Keratinocyte (primary cell): ENCODE data around the gene PRSS33. TPM values are rescaled to one million over a fixed set of nuclear protein-coding genes. Genes with fewer than 3 reads are reported as not detected.

Source experiments
- DNase-seq: peaks from one replicate; pipeline ENCODE4 v3.0.0-alpha.2; 2011; ENCODE audit warnings: low read depth, missing footprints, low spot score
- FAIRE-seq: peaks from 2 replicates; lab custom pipeline; 2011; peaks lifted over from hg19 to GRCh38; lab: Jason Lieb, UNC
- H2AFZ ChIP-seq: 2 replicates; pipeline ENCODE4 v1.6.0; 2012; ENCODE audit warnings: low read length, control low read depth, inconsistent platforms; ENCODE audit not compliant: control insufficient read depth
- H3K27ac ChIP-seq: 2 replicates; pipeline ENCODE4 v1.5.1; 2011; ENCODE audit warnings: low read length; ENCODE audit not compliant: control insufficient read depth, insufficient read depth
- H3K27me3 ChIP-seq: 3 replicates; pipeline ENCODE4 v1.6.0; 2011; ENCODE audit warnings: low read length; ENCODE audit not compliant: control insufficient read depth, insufficient read depth; ENCODE audit errors: extremely low read depth
- H3K36me3 ChIP-seq, 2 experiments: 2 replicates in 1 of 2; 3 replicates in 1 of 2; pipeline ENCODE4 v1.5.1; 2011; ENCODE audit warnings: low read length in 2 of 2, mild to moderate bottlenecking in 1 of 2; ENCODE audit not compliant: control insufficient read depth in 2 of 2, insufficient read depth in 2 of 2; ENCODE audit errors: extremely low read depth in 1 of 2
- H3K4me1 ChIP-seq: 3 replicates; pipeline ENCODE4 v1.5.1; 2011; ENCODE audit warnings: low read length; ENCODE audit not compliant: control insufficient read depth, insufficient read depth; ENCODE audit errors: extremely low read depth
- H3K4me2 ChIP-seq: 3 replicates; pipeline ENCODE4 v1.6.0; 2011; ENCODE audit warnings: low read depth, low read length; ENCODE audit not compliant: control insufficient read depth, insufficient read depth; ENCODE audit errors: extremely low read depth
- H3K4me3 ChIP-seq, 3 experiments: fragments of 200-600 bp in 1 of 3; sonication (generic) in 1 of 3; 2 replicates in 2 of 3; 3 replicates in 1 of 3; pipeline ENCODE4 v1.5.1; 2011 to 2016; ENCODE audit warnings: low read length in 3 of 3, mild to moderate bottlenecking in 3 of 3, control low read depth in 2 of 3, inconsistent platforms in 1 of 3, low read depth in 1 of 3, mixed read lengths in 1 of 3, mixed run types in 1 of 3, moderate library complexity in 1 of 3; ENCODE audit not compliant: control insufficient read depth in 2 of 3, insufficient read depth in 2 of 3; ENCODE audit errors: extremely low read depth in 1 of 3
- H3K79me2 ChIP-seq: 2 replicates; pipeline ENCODE4 v1.6.0; 2012; ENCODE audit warnings: low read length; ENCODE audit not compliant: control insufficient read depth, insufficient read depth
- H3K9ac ChIP-seq: 3 replicates; pipeline ENCODE4 v1.6.0; 2011; ENCODE audit warnings: low read length; ENCODE audit not compliant: control insufficient read depth, insufficient read depth; ENCODE audit errors: extremely low read depth
- H3K9me1 ChIP-seq: 3 replicates; pipeline ENCODE4 v1.6.0; 2011; ENCODE audit warnings: low read length; ENCODE audit not compliant: control insufficient read depth, insufficient read depth; ENCODE audit errors: extremely low read depth
- H3K9me3 ChIP-seq: 2 replicates; pipeline ENCODE4 v1.5.1; 2012; ENCODE audit warnings: low read depth, low read length; ENCODE audit not compliant: control insufficient read depth
- H4K20me1 ChIP-seq: 3 replicates; pipeline ENCODE4 v1.6.0; 2011; ENCODE audit warnings: low read length; ENCODE audit not compliant: control insufficient read depth, insufficient read depth; ENCODE audit errors: extremely low read depth
- EZH2 ChIP-seq: IDR thresholded peaks from one replicate; pipeline ENCODE4 v1.6.1; 2012; ENCODE audit warnings: inconsistent platforms, mild to moderate bottlenecking, low read length, moderate library complexity
- dilution Hi-C: fragments of 300-500 bp; cut with MboI; formaldehyde crosslinking; loops from one replicate; pipeline ENCODE4 v1.7.0; 2020; ENCODE audit warnings: low sequenced_read_pairs; ENCODE audit not compliant: extremely low pct_ligation_motif_present
- polyA plus RNA-seq, 5 experiments: library from polyadenylated mRNA; depleted of rRNA in 3 of 5; stranded (reverse) in 3 of 5; stranded (forward) in 1 of 5; unstranded in 1 of 5; fragments of >200 nt; gene quantifications; 1 replicate in 1 of 5; 2 replicates in 3 of 5; 3 replicates in 1 of 5; pipeline versions ENCODE4 v1.2.1 to v1.2.3, GENCODE V29; 2011 to 2012; ENCODE audit warnings: missing spikeins in 2 of 5, low read depth in 1 of 5, low replicate concordance in 1 of 5
- TF ChIP-seq, protein P1 (sequence below), 3 experiments: IDR thresholded peaks in 1 of 3; conservative IDR thresholded peaks in 1 of 3; optimal IDR thresholded peaks in 1 of 3; 2 replicates in 2 of 3; 3 replicates in 1 of 3; pipeline versions ENCODE3 to v1.5.1; 2011; ENCODE audit warnings: low read length in 3 of 3, mild to moderate bottlenecking in 3 of 3, moderate library complexity in 2 of 3, control low read depth in 1 of 3, inconsistent platforms in 1 of 3; ENCODE audit not compliant: insufficient read depth in 2 of 3; ENCODE audit errors: extremely low read depth in 1 of 3

PRSS33 gene
- polyA plus RNA-seq, 1 donor (not counting 4 experiments of a cell fraction or from before 2014, with no cell fraction given), result not detected

DNA sequence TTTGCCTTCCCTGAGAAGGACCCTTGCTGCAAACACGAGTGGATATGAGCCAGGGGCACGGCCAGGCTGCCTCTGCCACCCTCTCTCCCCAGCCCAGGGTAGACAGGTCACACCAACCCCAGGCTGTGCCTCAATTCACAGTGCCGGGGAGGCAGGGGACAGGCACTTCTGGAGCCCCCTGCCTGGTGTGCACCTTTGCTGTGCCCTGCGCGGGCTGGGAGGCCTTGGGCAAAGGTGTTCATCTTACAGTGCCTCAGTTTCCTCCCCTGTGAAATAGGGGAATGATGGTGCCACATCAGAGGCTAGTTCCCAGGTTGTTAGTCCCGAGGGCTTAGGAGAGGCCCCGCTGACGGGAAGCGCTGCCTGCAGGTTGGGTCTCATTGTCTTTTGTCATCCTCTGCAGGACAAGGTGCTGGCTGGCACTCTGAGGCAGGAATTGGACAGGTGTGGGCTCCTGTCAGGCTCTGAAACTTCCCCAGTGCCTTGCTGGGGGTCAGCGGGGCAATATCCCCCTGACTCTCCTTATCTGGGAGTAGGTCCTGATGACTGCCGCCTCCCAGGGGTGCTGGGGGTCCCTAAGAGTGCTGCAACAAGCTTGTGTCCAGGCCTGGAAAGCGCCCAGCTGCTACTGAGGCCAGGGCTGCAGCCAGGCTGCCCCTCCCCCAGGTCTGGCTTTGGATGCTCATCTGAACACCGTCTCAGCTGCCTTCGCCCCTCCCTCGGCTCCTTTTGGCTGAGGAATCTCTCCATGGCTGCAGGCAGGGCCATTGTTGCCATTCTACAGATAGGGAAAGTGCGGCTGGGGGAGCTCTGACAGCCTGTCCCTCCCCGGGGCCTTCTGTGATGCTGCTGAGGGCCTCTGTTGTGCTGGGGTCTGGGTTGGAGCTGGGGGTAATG lies 32.8 kb upstream of the PRSS33 start:
- Histone ChIP-seq H3K9me3 (no peaks in the 10 kb centered on the region), H3K4me3 (no peak overlapping the region), H3K79me2 (no peaks in the 10 kb centered on the region), H4K20me1 (no peaks in the 10 kb centered on the region), H3K9me1 (no peaks in the 10 kb centered on the region), H3K27me3 (peaks cover 28% of the 10 kb centered on the region), H2AFZ (no peak overlapping the region), H3K9ac (no peak overlapping the region), H3K36me3 (no peaks in the 10 kb centered on the region), H3K27ac (no peak overlapping the region), H3K4me2 (no peak overlapping the region), H3K4me1 (no peaks in the 10 kb centered on the region)
- TF ChIP-seq, protein P1, sequence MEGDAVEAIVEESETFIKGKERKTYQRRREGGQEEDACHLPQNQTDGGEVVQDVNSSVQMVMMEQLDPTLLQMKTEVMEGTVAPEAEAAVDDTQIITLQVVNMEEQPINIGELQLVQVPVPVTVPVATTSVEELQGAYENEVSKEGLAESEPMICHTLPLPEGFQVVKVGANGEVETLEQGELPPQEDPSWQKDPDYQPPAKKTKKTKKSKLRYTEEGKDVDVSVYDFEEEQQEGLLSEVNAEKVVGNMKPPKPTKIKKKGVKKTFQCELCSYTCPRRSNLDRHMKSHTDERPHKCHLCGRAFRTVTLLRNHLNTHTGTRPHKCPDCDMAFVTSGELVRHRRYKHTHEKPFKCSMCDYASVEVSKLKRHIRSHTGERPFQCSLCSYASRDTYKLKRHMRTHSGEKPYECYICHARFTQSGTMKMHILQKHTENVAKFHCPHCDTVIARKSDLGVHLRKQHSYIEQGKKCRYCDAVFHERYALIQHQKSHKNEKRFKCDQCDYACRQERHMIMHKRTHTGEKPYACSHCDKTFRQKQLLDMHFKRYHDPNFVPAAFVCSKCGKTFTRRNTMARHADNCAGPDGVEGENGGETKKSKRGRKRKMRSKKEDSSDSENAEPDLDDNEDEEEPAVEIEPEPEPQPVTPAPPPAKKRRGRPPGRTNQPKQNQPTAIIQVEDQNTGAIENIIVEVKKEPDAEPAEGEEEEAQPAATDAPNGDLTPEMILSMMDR (optimal IDR thresholded peaks at IDR 0.05 in 1 of 3, IDR thresholded peaks at IDR 0.05 in 1 of 3, conservative IDR thresholded peaks at IDR 0.05 in 1 of 3; ENCODE audit: extremely low read depth in 1 of 3, insufficient read depth in 2 of 3, low read length in 3 of 3), result no peak
- TF ChIP-seq EZH2, result no peak
- dilution Hi-C loops, result no loop called here
- no peak for FAIRE-seq
- DNase-seq, result no peak

DNA sequence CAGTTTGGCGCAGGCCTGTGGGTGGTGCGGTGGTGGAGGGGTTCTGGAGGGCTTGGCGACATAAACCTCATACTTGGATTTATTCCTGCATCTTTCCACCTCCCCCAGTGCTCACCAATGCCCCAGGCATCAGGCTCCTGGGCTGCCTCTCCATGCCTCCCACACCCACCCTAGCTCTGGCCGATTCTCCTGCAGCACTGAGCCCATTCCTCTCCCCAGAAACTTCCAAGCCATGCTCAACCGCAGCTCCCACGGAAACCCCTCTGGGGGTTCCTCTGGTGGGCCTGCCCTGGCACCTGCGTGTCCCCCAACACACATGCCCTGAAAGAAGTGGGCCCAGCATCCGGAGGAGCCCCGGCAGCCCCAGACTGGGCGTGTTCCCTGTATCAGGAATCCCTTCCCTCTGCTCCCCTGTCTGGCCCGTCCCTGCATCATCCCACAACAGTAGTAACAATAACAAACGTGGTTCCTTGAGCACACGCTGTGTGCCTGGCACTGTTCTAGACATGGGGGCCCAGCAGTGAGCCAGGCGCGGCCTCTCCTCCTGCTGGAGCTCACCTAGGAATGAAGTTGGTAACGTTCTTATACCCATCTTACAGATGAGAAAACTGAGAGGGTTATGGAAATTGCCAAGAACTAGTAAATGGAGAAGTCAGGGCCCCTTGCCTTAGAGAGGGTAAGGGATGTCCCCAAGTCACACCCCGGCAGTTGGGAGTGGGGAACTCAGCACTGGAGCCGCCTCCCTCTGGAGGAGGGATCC lies 32.0 kb upstream of the PRSS33 start:
- Histone ChIP-seq H3K4me2 (no peak overlapping the region), H3K9me3 (no peaks in the 10 kb centered on the region), H3K79me2 (no peaks in the 10 kb centered on the region), H3K4me1 (no peaks in the 10 kb centered on the region), H3K9ac (no peak overlapping the region), H2AFZ (no peak overlapping the region), H4K20me1 (no peaks in the 10 kb centered on the region), H3K4me3 (no peak overlapping the region), H3K27ac (no peak overlapping the region), H3K36me3 (no peaks in the 10 kb centered on the region), H3K27me3 (peaks cover 29% of the 10 kb centered on the region), H3K9me1 (no peaks in the 10 kb centered on the region)
- dilution Hi-C loops, result no loop called here
- FAIRE-seq (no peak), DNase-seq (no peak)
- TF ChIP-seq EZH2, result no peak
- TF ChIP-seq, protein P1 (optimal IDR thresholded peaks at IDR 0.05 in 1 of 3, IDR thresholded peaks at IDR 0.05 in 1 of 3, conservative IDR thresholded peaks at IDR 0.05 in 1 of 3; ENCODE audit: extremely low read depth in 1 of 3, insufficient read depth in 2 of 3, low read length in 3 of 3), result no peak
